ENCODE measurements around the gene PMCH.

The PMCH gene

GRCh38 chr12:102220736-102221135, 23.1 kb upstream of the PMCH start:
- Mint-ChIP-seq H3K36me3 (ENCODE audit: low read depth) (no peaks in the 10 kb centered on the region), H3K4me3 (no peak overlapping the region), H3K4me1 (no peaks in the 10 kb centered on the region), H3K27ac (no peak overlapping the region), H3K9me3 (no peaks in the 10 kb centered on the region), H3K27me3 (ENCODE audit: low read depth) (peaks cover 3% of the 10 kb centered on the region)
- no peak for TF ChIP-seq CTCF (IDR thresholded peaks at IDR 0.05; ENCODE audit: unreplicated experiment in 3 of 3)

GRCh38 chr12:102215992-102216691, 18.5 kb upstream of the PMCH start:
- Mint-ChIP-seq H3K4me3 (no peak overlapping the region), H3K36me3 (ENCODE audit: low read depth) (no peaks in the 10 kb centered on the region), H3K27me3 (ENCODE audit: low read depth) (no peaks in the 10 kb centered on the region), H3K27ac (no peak overlapping the region), H3K4me1 (no peaks in the 10 kb centered on the region), H3K9me3 (no peaks in the 10 kb centered on the region)
- no peak for TF ChIP-seq CTCF (IDR thresholded peaks at IDR 0.05; ENCODE audit: unreplicated experiment in 3 of 3)

- Mint-ChIP-seq H3K4me3 (no peak overlapping the region), H3K9me3 (peaks cover 22% of the 10 kb centered on the region), H3K27me3 (ENCODE audit: low read depth) (no peaks in the 10 kb centered on the region), H3K36me3 (ENCODE audit: low read depth) (peaks cover 42% of the 10 kb centered on the region), H3K4me1 (no peaks in the 10 kb centered on the region), H3K27ac (no peak overlapping the region)
- no peak for TF ChIP-seq CTCF (IDR thresholded peaks at IDR 0.05; ENCODE audit: unreplicated experiment in 3 of 3)
Observed at GRCh38 chr12:102204025-102204424, 6.4 kb upstream of the PMCH start.

- no peak for TF ChIP-seq CTCF (IDR thresholded peaks at IDR 0.05; ENCODE audit: unreplicated experiment in 3 of 3)
- peaks cover 30% of the 10 kb centered on the region for H3K36me3 Mint-ChIP-seq (ENCODE audit: low read depth)
- H3K9me3 Mint-ChIP-seq, result peaks cover 9% of the 10 kb centered on the region
- H3K4me1 Mint-ChIP-seq, result no peaks in the 10 kb centered on the region
- no peak overlapping the region for H3K4me3 Mint-ChIP-seq
- no peaks in the 10 kb centered on the region for H3K27me3 Mint-ChIP-seq (ENCODE audit: low read depth)
- H3K27ac Mint-ChIP-seq, result no peak overlapping the region
Observed at GRCh38 chr12:102202556-102202955, 4.9 kb upstream of the PMCH start.

- no peak for TF ChIP-seq CTCF (IDR thresholded peaks at IDR 0.05; ENCODE audit: unreplicated experiment in 3 of 3)
- no peaks in the 10 kb centered on the region for H3K27me3 Mint-ChIP-seq (ENCODE audit: low read depth)
- peaks cover 22% of the 10 kb centered on the region for H3K36me3 Mint-ChIP-seq (ENCODE audit: low read depth)
- H3K9me3 Mint-ChIP-seq, result peaks cover 6% of the 10 kb centered on the region
- no peaks in the 10 kb centered on the region for H3K4me1 Mint-ChIP-seq
- H3K27ac Mint-ChIP-seq, result no peak overlapping the region
- H3K4me3 Mint-ChIP-seq, result no peak overlapping the region
Observed at GRCh38 chr12:102201436-102202061, 3.9 kb upstream of the PMCH start.

GRCh38 chr12:102195826-102196225, 1.8 kb downstream of the PMCH start:
- no peak for TF ChIP-seq CTCF (IDR thresholded peaks at IDR 0.05; ENCODE audit: unreplicated experiment in 3 of 3)
- Mint-ChIP-seq H3K4me3 (no peak overlapping the region), H3K27ac (no peak overlapping the region), H3K36me3 (ENCODE audit: low read depth) (no peaks in the 10 kb centered on the region), H3K4me1 (peaks cover 5% of the 10 kb centered on the region), H3K27me3 (ENCODE audit: low read depth) (no peaks in the 10 kb centered on the region), H3K9me3 (no peaks in the 10 kb centered on the region)
